Peyer's patch (tissue), 4 donors: ENCODE data around the gene TRAPPC3.

ENCODE experiments used
- POLR2A ChIP-seq, 2 donors: fragments of 450-650 bp; IDR thresholded peaks; one replicate each; pipeline ENCODE4 v1.5.1; 2017; ENCODE audit warnings: antibody characterized with exemption in 2 of 2, mild to moderate bottlenecking in 2 of 2, moderate library complexity in 2 of 2
- TF ChIP-seq, protein P1 (sequence below), 6 experiments: fragments of 450-650 bp in 4 of 6; fragments of 200-600 bp in 2 of 6; sonication (generic) in 1 of 6; IDR thresholded peaks; one replicate each; pipeline ENCODE4 v1.5.1; 2017 to 2019; ENCODE audit warnings: antibody characterized with exemption in 6 of 6, mild to moderate bottlenecking in 3 of 6, moderate library complexity in 1 of 6

DNA sequence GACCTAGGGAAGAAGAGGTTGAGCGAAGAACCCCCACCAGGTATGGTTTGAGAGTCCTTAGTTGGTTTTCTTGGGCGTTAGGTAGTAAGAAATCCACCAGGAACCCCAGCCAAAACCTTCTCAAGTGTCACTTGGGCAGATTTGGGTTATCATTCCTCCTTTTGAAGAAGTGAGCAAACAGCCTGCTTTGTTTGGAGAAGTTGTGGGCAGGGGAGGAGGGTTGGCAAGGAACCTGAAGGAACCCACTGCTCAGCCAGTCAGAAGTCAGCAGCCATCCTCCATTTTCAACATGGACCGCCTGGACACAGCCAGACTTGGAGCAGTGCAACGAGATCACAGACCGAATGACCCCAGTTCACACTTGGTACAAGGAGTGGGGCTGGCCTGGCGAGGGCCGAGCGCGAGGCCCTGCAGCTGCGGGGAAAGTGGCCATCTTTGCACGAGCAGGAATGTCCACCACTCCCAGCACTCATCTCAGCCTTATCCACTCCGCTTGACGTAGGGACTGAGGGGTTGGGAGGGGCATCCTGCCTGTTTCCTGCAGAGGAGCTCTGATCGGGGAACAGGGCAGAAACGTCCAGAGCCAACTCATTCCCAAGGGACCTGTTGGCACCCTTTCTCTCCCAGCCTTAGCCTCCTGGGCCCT lies 53.4 kb downstream of the TRAPPC3 start:
- TF ChIP-seq, protein P1, sequence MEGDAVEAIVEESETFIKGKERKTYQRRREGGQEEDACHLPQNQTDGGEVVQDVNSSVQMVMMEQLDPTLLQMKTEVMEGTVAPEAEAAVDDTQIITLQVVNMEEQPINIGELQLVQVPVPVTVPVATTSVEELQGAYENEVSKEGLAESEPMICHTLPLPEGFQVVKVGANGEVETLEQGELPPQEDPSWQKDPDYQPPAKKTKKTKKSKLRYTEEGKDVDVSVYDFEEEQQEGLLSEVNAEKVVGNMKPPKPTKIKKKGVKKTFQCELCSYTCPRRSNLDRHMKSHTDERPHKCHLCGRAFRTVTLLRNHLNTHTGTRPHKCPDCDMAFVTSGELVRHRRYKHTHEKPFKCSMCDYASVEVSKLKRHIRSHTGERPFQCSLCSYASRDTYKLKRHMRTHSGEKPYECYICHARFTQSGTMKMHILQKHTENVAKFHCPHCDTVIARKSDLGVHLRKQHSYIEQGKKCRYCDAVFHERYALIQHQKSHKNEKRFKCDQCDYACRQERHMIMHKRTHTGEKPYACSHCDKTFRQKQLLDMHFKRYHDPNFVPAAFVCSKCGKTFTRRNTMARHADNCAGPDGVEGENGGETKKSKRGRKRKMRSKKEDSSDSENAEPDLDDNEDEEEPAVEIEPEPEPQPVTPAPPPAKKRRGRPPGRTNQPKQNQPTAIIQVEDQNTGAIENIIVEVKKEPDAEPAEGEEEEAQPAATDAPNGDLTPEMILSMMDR (IDR thresholded peaks at IDR 0.05) = no peak
- no peak for TF ChIP-seq POLR2A (IDR thresholded peaks at IDR 0.05)
